Retinal pigment epithelial cell (primary cell): ENCODE measurements around the gene HSD17B8.
A peak's percentile ranks its signal among the peaks of the same experiment; 100 is the strongest.

Source experiments
- DNase-seq: peaks from one replicate; pipeline ENCODE4 v3.0.0-alpha.2; 2010; ENCODE audit warnings: low read depth
- H3K4me3 ChIP-seq: 2 replicates; pipeline ENCODE4 v1.5.1; 2011; ENCODE audit warnings: mild to moderate bottlenecking, low read length, control low read depth, moderate library complexity
- CTCF ChIP-seq: conservative IDR thresholded peaks from 2 replicates; pipeline ENCODE4 v1.5.1; 2011; ENCODE audit warnings: low read depth, low read length, control low read depth, inconsistent platforms

HSD17B8 gene

GRCh38 chr6:33208091-33208967 lies 3.9 kb downstream of the HSD17B8 start, which contains the start of gene RING1:
Gene RING1 (plus strand): TSS chr6:33208500. CDS start chr6:33208823, 323 bp downstream.
- no peak for DNase-seq
- TF ChIP-seq CTCF, result no peak
- H3K4me3 ChIP-seq, result peak within 1 kb of the TSS; percentile 87

- no peak overlapping the region for H3K4me3 ChIP-seq
- DNase-seq, result no peak
- no peak for TF ChIP-seq CTCF
Observed at GRCh38 chr6:33209856-33210255, 5.4 kb downstream of the HSD17B8 start.

GRCh38 chr6:33211136-33211535 lies 6.7 kb downstream of the HSD17B8 start:
- DNase-seq, result no peak
- TF ChIP-seq CTCF, result no peak
- H3K4me3 ChIP-seq, result no peak overlapping the region

GRCh38 chr6:33211666-33212422 lies 7.4 kb downstream of the HSD17B8 start:
- TF ChIP-seq CTCF, result no peak
- DNase-seq, result no peak

GRCh38 chr6:33212857-33213165 lies 8.4 kb downstream of the HSD17B8 start:
- peak overlapping the region; percentile 53 for H3K4me3 ChIP-seq
- TF ChIP-seq CTCF, result no peak
- DNase-seq, result no peak

More at GRCh38 chr6:33211666-33212422, 7.4 kb downstream of the HSD17B8 start:
- H3K4me3 ChIP-seq, result no peak overlapping the region

GRCh38 chr6:33213166-33213988 lies 8.9 kb downstream of the HSD17B8 start:
- peak overlapping the region; percentile 53 for H3K4me3 ChIP-seq
- DNase-seq, result no peak
- no peak for TF ChIP-seq CTCF
